ENCODE measurements around the gene OR10G2.

Gene OR10G2

GRCh38 chr14:21634840-21635239 lies at the start of gene OR10G2:
TSS of gene OR10G2 (minus strand) at chr14:21634940. CDS start at chr14:21634842, 98 bp downstream.
- TF ChIP-seq CTCF (IDR thresholded peaks at IDR 0.05; ENCODE audit: low read length, missing control alignments) = no peak
- H3K4me3 ChIP-seq (replicated peaks; ENCODE audit: low read depth, low read length) = no peak within 1 kb of the TSS
- DNase-seq (ENCODE audit: low read depth) = no peak

DNA sequence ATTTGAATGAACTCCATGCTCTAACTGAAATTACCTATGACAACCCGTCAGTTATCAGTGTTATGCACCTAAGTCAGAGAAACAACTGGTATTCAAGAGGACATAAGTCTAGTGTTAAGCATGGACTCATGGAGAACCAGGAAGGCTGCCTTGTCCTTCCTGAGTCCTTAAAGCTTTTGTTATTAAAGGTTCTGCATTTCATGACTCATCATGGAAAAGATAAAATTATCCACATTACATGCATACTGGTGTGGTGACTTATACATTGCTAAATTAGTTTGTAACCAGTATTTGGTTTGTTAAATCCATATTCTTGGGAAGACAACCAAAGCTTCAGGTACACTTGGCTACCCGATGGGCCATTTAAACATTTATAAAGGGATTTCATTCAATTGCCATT lies 45.3 kb upstream of the OR10G2 start:
- TF ChIP-seq CTCF (IDR thresholded peaks at IDR 0.05; ENCODE audit: low read length, missing control alignments) = no peak
- DNase-seq (ENCODE audit: low read depth) = peak; percentile 76
- no peak overlapping the region for H3K4me3 ChIP-seq (replicated peaks; ENCODE audit: low read depth, low read length)

DNA sequence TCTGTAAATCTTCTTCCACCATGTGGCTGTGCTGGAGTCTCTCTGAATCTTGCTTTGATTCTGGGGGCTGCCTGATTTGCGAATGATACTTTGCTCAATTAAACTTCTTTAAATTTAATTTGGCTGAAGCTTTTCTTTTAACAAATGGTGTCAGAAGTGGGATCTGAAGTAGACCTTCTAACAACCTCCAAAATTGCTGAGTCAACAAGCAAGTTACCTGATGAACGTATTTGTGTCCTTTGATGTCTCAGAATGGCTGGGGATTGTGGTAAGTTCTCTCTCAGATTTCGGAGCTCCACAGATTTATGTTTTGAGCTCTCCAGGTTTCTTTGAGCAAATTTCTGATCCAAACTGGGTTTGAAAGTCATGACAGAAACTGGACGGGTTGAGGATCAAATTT lies 40.8 kb upstream of the OR10G2 start:
- no peak for DNase-seq (ENCODE audit: low read depth)
- H3K4me3 ChIP-seq (replicated peaks; ENCODE audit: low read depth, low read length) = no peak overlapping the region
- TF ChIP-seq CTCF (IDR thresholded peaks at IDR 0.05; ENCODE audit: low read length, missing control alignments) = no peak

GRCh38 chr14:21673718-21674117 lies 39.0 kb upstream of the OR10G2 start, which contains the start of gene OR4E1:
TSS of gene OR4E1 (minus strand) at chr14:21673818. CDS start at chr14:21670935, 2,883 bp downstream.
- DNase-seq (ENCODE audit: low read depth) = no peak
- H3K4me3 ChIP-seq (replicated peaks; ENCODE audit: low read depth, low read length) = no peak within 1 kb of the TSS
- no peak for TF ChIP-seq CTCF (IDR thresholded peaks at IDR 0.05; ENCODE audit: low read length, missing control alignments)

GRCh38 chr14:21672116-21672515 lies 37.4 kb upstream of the OR10G2 start:
- DNase-seq (ENCODE audit: low read depth) = peak; percentile 24
- no peak overlapping the region for H3K4me3 ChIP-seq (replicated peaks; ENCODE audit: low read depth, low read length)
- no peak for TF ChIP-seq CTCF (IDR thresholded peaks at IDR 0.05; ENCODE audit: low read length, missing control alignments)

DNA sequence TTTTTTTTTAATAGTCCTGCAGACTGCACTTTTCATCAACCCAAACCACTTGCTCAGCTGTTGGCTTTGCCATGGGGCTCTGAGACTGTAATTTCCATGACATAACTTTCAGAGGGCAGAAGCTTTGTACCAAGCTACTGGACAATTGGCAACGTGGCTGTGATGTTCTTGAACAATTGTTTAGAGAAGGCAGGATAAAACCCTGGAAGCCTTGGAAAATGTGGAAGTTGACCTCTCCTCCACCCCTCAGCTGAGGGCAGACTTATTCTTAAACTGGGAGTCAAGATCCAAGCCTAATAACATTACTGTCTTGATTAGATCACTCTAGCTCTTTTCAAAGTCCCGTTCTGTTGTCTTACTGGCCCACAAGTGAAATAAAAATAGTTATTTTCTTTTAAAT lies 36.6 kb upstream of the OR10G2 start:
- no peak overlapping the region for H3K4me3 ChIP-seq (replicated peaks; ENCODE audit: low read depth, low read length)
- TF ChIP-seq CTCF (IDR thresholded peaks at IDR 0.05; ENCODE audit: low read length, missing control alignments) = no peak
- DNase-seq (ENCODE audit: low read depth) = no peak

GRCh38 chr14:21669284-21669683 lies 34.5 kb upstream of the OR10G2 start:
- no peak for DNase-seq (ENCODE audit: low read depth)
- no peak overlapping the region for H3K4me3 ChIP-seq (replicated peaks; ENCODE audit: low read depth, low read length)
- no peak for TF ChIP-seq CTCF (IDR thresholded peaks at IDR 0.05; ENCODE audit: low read length, missing control alignments)
